Hypothalamus (tissue), 51 donors: ENCODE results near the gene SOX6.

ENCODE experiments used
- DNase-seq, 51 donors: peaks; one replicate each; lab custom pipeline; 2025; lab: John Stamatoyannopoulos, UW

SOX6 gene

DNA sequence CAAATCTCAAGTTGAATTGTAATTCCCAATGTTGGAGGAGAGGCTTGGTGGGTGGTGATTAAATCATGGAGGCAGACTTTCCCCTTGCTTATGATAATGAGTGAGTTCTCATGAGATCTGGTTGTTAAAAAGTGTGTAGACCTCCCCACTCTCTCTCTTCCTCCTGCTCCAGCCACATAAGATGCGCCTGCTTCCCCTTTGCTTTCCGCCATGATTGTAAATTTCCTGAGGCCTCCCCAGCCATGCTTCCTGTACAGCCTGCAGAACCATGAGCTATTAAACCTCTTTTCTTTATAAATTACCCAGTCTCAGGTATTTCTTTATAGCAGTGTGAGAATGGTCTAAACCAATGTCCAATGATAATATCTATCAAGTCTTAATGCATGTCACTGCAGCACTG is 34.2 kb downstream of the SOX6 start:
- no peak for DNase-seq

DNA sequence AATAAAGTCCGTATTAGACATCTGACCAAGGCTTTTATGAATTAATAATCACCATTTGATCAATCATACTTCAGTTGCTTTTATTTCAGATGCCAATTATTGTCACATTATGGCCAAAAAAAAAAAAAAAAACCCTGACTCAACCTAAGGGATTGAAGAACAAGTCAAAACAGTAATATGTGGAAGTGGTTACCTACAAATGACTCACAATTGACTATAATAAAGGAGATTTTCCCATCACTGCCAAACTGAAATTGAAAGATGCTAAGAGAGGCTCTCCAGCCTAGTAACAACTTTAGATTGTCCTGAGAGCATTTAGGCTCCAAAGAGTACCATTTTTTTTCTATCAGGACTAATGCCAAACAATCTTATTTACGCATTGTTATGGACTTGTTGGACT is 35.2 kb downstream of the SOX6 start:
- DNase-seq, result no peak

DNA sequence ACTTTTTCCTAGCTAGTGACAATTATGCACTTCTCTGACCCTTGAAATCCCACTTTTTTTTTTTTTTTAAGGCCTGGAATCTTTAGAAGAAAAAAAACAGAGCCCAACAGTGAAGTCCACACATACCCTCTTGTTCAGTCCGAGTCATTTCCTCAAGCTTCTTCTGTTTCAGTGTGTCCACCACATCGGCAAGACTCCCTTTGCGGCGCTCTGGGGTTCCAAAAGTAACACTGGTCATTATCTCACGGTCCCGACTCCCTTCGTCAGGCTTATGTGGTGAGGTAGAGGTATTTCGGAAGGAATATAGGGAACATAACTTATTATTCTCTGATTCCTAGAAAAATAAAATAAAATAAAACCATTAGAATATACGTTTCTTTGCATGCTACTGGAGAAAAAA is 38.0 kb downstream of the SOX6 start:
- DNase-seq, result no peak

DNA sequence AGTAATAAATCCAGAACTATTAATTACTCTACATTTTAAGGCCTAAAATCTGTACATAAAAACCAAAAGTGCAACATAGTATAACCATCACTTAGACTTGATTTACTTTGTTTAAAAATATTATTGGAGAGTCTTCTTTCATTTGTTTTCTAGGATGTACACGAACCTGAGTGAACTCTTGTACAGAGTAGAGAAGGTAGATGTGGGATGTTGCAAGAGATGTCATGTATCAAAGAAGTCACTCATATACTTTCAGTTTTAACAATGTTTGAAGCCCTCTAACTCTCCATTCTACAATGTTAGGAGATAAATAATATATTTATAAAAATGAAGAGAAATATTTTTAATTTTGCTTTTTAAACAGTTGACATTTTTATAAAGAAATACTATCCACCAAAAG is 38.6 kb downstream of the SOX6 start:
- DNase-seq, result no peak

DNA sequence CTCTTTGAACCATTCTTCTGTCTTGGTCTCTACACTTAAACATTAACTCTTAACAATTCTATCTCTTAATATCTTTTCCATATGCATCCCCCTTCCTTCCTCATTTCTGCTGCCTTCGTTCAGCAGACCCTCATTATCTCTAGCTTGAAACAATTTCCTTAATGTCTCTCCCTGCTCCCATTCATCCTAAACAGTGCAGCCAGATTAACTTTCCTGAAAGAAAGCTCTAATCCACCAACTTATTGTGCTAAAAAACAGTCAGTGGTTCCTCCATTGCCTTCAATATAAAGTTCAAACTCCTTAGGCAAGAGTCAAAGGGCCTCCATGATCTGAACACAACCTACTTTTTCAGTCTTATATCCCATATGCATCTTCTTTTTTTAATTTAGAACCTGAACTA is 42.5 kb downstream of the SOX6 start:
- no peak for DNase-seq

DNA sequence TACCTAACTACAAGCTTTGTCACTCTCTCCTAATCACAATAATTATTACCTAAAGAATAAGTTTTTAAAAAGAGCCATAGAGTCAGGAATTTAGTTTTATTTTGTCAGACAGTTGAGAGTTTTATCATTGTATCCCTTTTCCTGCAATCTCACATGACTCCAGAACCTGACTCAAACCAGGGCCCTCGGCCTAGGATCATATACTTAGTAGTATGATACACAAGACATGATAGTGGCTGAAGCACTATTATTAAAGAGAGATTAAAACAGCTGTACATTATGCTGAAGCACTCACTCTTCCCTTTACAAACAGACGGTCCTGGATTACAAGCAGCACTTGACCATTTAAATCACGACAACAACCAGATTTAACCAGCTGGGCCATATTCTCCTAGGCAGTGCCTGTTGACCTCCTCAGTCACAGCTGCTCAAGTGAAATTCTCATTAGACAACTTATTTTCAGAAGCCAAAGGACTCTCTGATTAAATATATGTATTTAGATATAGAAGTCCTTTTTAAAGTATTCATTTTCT is 44.0 kb downstream of the SOX6 start:
- no peak for DNase-seq

DNA sequence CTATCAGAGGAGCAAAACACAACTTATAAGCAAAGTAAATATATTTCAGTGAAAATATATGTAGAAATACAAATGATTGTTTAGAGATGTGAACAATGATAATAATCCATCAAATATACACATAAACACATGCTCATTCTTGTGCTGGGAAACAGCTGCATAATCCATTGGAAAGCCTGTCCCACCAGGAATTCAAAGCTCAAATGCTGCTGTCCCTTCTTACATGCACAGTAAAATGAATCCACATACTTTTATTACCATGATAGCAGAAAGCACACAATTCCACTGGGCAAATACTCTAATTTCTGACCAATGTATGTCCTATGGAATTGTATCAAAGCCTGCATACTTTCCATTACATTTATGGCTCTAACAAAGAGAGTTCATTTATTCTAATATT is 44.5 kb downstream of the SOX6 start:
- DNase-seq, result no peak

DNA sequence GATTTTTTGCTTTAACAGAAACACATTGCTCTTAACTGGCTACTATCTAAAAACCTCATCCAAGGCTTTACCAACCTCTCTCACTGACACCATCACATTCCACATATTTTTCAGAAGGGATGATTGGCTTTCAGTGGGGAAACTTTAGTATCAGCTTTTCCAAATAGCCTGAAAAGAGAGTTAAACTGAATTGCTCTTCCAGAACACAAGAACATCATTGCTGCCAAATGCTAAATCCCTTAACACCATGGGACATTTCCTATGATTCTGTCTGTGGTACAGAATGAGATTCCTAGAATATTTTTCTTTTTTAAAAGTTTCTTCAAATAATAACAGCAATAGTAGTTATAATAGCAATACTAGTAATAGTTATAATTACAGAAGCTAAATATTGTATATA is 45.4 kb downstream of the SOX6 start:
- no peak for DNase-seq

DNA sequence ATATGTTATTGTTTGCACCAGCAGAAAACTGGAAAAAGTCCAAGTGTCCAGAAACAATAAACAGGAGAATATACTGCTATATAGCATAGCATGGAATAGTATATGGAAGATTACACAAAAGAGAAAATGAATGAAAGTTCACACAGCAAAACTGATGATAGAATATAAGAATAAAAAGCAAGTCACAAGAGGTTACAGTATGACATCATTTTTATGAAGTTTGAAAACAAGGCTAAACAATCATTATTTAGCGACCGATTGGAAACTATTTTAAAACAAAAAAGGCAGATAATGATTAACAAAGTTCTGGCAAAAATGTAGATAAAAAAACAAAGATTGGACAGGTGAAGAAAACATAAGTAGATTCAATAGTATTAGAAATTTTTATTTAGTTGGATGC is 47.1 kb downstream of the SOX6 start:
- no peak for DNase-seq

DNA sequence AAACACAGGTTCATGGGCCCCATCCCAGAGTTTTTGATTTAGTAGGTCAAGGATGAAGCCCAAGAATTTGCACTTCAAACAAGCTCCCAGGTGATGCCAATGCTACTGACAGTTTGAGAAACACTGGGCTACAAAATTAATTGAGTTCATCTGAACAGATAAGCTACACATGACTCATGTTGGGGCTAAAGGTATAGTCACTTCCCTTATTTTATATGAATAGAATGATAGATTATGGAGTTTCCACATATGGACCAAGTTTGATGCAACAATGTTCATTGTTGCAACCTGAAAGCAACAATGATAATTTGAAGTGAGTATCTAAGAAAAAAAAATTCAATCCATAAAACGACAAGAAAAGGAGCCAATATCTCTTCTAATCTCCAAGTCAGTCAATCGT is 54.9 kb downstream of the SOX6 start:
- no peak for DNase-seq

DNA sequence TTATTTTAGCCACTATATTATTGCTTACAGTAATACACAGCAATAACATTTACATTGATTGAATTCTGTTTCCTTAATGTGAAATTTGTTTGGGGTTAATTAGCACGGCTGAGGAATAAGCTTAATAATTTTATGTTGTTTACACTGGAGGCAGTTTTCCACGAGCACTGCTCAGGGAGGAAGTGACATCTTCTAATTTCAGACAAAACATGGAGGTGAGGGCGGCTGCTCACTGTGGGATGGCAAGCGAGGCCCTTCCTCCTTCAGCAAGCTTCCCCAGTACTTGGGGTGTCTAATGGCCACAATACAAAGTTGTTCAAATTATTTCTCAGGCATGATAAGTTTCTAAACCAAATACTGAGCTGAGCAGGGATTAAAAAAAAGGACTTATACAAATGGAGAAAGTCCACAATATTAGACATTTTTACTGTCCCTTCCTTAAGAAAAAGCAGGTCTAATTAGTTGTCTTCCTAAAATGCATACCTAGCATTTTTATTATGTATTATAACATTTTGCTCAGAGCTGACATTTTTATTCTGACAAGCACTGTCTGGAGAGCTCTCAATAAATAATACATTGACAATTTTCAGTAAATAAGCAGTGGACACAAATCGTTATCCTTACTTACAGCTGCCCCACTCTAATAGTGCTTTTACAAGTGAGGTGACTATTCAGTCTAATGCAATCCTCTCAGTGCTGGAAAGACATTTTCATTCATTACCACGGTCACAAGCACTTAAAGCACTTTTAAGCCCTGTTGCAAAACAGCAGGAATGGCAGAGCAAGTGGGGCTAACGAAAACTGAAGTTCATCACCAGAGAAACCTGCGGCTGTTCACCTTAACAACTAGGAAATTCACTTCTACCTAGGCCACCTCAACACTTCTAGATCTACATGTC is 56.2 kb downstream of the SOX6 start:
- DNase-seq, result no peak

DNA sequence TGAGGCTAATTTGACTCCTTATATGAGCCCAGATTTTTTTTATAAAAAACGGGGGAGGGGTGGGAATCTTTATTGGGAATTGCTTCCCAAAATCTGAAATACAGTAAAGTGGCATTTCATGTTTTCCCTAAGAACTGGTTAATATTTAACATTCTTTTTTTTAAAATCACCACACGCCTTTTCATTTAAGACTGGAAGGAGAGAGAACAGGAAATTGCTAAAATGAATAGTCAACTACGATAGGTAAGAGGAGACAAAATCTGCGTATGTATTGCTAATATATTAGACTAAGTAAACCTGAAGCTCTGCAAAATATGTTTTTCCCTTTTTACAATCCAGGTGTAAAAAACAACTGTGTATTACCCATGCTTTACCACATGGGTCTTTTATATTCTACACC is 57.0 kb downstream of the SOX6 start:
- no peak for DNase-seq

DNA sequence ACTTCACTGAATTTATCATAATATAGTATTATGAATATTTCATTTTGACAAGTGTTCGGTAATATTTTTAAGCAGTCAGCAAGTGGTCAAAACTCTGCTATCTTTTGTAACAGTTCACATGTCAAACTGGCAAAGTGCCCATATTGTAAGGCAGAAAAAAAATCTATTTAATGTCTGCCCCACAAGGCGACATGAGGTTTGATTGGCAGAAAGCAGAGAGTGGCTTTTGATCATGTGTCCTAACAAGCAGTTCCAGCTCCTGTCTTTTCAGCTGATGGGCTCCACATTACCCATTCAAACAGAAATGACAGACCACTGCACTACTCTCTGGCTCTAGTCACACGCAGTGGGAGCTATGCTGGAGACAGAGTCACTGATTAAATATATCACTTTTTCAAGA is 59.0 kb downstream of the SOX6 start:
- DNase-seq, result no peak

DNA sequence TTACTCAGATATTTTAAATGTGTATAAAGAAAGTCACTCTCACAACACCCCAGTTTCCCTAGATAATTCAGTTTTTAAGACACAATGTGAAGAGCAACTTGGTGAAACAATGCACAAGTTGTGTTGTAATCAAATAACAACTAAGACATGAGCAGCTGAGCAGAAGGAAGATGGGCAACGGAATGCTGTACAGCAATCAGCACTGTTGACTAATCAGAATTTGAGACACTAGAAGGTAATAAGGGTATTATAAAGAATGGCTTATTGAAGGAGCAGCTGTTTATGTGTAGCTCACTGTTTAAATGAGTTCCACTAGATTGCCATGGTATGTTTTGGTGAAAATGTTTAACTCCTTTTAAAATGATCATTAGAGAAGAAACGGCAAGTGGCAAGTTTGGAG is 60.1 kb downstream of the SOX6 start:
- DNase-seq, result no peak

DNA sequence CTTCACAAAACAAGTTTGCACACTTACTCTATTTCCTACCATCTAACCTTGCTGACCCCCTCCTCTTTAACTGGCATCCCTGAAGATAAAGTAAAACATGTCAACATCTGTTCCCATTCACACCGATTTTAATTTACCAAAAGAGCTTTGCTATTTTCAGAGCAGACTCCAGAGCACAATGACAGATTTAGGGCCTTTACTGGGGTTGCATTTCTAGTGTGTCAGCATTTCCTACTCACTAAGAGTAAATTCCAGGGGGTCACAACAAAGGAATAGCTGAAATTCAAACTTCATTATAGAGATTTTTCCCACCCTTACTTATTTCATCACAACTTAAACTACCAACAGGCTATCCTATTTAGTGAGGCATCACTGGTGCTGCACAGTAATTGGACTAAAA is 60.8 kb downstream of the SOX6 start:
- no peak for DNase-seq

DNA sequence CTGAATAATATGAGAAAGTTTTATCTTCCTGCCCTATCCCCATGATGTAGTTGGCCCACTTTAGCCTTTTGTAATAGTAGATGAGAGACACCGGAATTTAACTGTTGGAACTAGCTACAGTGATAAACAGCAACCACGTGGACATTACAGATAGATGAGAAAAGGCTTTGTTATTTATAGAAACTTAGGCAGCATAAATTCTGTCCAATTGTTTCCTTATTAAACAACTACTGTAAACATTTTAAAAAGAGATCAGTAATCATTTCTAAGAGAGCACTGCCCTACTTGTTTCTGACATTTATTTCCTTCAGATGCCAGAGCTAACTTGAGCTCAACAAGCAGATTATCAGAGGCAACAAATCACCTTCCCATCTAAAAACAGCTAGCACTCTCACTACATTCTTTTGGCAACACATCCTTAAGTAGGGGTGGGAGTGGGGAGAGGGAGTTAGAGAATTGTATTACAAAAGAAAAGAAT is 63.1 kb downstream of the SOX6 start:
- DNase-seq, result no peak

DNA sequence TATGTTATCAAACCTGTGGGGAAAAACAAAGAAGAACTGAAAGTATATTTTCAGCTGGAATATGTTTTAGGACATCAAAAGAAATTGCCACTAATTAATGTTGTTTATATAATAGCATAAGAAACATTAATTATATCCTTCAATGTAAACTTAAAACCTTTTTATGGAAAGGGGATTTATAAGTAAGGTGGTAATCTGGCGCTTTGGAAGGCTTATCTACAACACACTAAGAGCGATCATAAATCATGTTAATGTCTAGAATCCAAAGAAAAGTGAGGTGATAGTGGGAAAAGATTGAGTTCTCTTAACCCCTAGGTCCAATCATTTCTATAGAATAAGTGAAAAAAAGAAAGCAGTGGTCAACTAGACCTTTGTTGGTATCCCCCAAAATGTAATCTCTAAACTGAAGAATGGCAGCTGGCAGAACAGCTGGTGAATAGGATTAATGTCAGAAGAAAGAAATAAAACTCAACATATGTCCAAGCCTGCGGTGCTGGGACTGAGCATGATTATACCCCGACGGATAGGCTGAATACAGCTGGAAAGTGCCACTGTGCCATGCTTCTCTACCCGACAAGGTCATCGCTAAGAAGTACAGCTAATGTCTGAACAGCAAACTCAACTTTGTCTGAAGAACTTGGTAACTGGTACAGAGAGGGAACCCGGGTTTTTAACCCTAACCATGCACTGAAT is 64.0 kb downstream of the SOX6 start:
- DNase-seq, result no peak

DNA sequence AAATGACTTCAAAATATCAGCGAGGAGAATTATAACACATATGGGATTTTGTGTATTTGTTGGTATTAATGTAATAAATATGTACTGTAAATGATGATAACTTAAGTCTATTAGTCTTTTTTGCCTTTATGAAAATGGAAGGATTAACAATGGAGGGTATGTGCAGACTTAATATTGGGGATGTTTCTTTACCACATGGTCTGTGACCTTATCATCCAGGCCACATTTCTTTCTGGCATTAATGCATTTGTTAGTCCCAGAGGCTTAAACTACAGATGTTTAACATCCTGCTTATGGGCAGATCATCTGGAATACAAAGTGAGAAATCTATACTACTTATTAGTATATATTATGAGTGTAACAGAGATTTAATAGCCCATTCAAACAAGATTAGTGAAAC is 64.6 kb downstream of the SOX6 start:
- DNase-seq, result no peak

DNA sequence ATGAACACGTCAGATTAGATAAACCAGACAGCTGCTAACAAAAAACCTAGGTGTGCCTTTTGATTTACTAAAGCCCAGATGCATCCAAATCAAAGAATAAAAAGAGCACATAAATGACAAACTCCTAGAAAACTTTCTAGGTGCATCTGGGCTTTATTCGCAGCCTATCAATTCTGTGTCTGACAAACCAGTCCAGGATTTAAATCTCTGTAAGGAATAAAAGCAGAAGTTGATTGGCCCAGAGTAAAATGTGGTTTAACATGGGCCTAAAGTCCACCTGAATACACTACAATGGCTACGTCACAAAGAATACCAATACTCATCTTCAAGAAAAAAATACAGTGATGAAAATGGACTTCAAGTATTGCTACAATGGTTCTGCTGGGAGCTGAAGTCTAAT is 66.8 kb downstream of the SOX6 start:
- DNase-seq, result no peak

DNA sequence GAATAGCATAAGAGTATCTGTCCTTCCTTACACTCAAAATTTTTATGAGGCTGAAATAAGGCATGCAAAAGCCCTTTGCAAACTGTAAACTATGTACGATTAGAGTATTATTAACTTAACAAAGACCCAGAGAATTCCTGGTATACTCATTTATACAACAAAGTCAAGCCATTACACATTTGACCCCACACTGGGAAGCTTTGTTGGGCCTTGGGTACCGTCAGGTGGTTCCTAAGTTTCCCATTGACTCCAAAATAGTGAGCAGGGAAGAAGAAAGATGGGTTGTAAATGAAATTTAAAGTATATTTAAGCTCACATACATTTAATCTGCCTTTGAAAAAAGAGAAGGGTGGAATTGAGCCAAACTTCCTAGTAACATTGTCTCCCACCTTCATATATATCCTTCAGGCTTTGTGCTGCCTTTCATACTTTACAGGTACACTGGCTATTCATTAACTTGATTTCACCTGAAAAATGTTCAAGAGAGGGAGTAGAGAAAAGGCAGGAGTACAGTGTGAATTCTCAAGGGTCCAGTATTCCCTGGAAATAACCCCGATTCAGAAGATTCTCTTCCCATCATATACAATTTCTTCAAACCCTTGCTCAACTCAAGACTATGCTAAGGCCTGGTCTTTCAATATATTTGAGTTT is 68.6 kb downstream of the SOX6 start:
- DNase-seq, result no peak

DNA sequence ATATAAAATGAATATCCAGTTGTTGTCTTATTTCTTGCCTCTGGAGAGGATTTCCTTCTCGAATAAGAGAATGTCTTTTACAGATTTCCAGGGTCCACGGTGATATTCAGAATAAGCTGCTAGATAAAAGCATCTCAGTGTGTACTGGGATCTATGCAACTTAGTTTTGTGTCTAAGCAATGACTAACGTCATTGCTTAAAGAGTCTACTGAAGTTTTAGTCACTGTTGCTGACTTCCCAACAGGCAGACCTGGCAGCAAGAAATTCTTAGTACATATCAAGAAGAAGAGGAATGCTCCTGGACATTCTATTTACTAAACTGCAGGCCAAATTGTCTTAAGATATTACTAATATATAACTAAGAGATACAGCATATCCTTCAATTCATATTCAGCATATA is 70.3 kb downstream of the SOX6 start:
- no peak for DNase-seq
